GM19351 (cell line): ENCODE measurements around the gene RIMBP2.

Experiments used
- ATAC-seq: cut with Tn5 transposase; IDR thresholded peaks from one replicate; pipeline ENCODE4 v1.9.1; 2021; ENCODE audit warnings: mild to moderate bottlenecking, moderate library complexity; ENCODE audit not compliant: unreplicated experiment

RIMBP2 gene

DNA sequence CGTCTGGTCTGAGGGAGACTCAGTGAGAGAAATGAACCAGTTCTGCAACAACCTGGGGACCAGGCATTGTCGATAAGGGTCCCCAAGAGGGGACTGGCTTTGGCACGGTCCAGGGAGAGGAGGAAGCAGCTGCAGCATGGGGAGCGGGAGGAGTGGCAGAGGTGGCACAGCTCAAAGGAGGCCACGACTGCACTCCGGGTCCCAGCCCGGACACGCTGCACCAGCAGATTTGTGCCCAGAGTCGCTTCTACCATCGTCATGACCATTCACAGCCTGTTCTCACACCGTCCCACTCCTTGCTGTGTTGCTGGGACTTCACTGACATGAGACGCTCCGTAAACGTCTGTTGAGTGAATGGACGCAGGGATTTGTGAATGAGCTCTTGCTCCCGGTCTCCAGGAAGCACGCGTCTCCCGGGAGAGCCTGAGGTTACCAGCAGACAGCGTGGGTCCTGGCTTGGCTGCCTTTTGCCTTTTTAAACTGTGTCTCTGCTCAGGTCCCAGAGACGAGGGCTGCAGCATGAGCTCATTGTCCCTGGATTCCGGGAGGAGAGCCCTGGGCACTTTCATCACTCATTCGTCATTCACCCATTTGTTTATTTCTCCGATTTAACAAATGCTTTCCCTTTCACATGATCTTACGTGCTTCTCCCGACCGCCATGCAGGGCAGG, 241.4 kb downstream of the RIMBP2 start:
- no peak for ATAC-seq

DNA sequence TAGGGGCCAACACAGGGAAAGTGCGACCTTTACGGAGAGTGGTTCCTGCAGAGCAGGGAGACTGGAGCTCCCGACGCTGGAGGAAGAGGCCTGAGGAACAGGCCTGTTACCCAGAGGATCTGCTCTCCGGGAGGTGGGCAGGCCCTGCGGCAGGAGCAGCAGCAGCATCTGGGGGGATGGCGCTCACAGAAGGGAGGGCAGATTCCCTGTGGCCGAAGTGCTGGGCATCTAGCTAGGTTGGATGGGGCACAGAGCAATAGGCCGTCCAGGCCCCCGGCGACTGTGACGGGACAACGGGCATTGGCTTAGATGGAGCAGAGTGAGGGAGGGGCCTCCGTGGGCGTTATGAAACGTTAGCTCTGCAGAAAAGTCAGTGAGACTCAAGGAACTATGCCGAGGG, 242.8 kb downstream of the RIMBP2 start:
- no peak for ATAC-seq

DNA sequence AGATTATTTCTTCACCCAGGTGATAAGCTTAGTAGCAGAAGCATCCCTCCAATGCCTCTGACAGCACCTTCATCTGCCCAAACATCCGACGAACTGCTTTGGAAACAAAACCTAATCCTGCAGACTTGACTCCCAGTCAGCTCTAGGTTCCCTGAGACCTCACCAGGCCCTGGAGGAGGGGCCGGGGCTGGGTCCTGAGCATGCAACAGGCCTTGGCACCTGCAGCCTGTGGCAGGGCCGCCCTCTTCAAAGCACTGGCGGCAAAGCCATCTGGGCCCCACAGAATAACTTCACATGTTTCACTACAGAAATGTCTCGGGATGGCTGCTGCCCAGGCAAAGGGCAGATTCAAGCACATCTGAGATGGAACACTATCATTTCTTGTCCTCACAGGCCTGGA, 245.1 kb downstream of the RIMBP2 start:
- no peak for ATAC-seq

DNA sequence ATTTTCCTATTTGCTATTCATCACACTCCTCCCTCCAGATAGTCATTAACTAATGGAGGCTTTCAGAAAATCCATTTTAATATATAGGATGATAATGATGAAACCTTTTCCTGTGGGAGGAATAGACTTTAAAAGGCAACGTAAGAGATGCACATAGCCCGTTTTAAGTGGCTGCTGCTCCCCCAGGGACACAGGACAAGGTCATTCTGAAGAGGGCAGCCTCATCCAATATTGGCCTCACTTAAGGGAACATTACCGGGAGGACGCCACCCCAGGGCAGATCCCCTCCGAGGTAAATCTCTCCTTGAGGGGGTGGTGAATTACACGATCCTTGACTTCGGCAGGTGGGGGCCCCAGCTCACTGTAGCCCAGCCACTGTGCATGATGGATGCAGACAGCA, 246.5 kb downstream of the RIMBP2 start:
- no peak for ATAC-seq

DNA sequence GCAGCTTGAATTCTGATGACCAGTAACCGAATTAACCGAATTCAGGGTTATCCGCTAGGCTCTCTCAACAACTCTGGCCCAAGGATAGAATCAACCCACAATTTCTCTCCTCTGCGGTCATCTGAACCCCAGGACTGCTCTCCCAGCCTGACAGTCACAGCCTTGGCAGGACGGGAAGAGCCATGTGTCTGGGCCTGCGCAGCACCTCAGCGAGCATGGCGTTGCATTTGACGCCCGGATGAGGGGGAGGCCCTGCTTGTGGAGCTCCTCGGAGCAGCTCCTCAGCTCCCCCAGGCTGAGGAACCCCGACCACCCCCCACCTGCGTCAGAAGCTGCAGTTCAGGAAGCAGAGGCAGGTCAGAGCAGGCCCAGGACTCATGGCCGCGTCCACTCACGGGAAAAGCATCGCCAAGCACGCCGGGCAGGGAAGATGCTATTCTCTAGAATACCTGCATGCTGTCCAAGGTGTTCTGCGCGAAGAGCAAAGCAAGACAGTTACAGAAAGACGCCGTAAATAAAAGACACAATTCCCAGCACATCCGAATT, 247.3 kb downstream of the RIMBP2 start:
- ATAC-seq, result no peak

DNA sequence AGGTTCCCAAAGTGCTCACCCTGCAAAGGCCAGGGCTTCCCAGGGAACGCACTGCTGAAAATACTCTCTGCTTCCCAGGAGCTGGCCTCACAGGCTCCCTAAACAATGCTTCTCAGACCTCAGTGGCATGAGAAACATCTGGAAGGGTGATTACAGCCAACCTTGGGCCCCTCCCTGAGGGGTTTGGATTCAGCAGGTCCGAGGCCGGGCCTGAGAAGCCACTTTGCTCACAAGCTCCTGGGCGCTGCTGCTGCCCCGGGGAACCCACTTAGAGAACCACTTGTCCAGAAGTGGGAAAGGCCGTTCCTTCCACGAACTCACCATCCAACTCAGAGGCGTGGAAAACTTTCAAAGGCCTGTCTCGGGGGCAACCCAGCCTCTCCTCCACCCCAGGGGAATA, 247.9 kb downstream of the RIMBP2 start:
- ATAC-seq, result no peak

DNA sequence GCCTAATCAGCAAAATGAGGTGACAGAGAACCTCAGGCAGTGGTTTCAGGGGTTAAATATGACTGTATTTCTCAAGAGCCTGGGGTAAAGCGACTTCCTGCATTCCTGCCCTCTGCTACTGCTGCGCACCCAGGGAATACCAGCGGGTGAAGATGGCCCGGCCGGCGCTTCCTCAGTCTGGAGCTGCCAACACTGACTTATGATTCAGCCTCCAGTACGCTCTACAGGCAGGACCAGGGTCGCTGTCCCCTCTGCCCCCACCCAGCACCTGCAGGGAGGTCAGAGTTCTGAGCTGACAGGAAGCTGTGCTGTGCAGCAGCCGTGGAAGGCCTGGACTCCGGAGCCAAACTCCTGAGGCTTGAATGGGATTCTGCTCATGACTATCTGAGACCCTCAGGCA, 250.5 kb downstream of the RIMBP2 start:
- ATAC-seq, result no peak

DNA sequence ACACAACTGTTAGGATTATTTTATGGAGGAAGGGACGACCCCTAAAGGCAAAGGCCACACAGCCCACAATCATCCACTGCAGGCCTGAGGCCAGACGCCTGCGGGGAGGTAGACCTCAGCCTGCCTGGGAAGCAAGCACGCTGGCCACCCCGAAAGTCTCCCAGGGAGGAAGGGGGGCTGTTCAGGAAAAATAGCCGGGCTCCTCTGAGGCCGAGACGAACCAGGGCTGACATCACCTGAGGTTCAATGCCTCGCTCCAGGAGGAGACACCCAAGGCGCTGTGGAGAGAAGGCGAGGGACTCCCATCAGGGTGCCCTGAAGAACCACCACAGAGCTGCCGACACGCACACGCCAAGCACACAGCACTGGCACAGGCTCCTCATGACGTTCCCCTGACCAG, 251.1 kb downstream of the RIMBP2 start:
- no peak for ATAC-seq

DNA sequence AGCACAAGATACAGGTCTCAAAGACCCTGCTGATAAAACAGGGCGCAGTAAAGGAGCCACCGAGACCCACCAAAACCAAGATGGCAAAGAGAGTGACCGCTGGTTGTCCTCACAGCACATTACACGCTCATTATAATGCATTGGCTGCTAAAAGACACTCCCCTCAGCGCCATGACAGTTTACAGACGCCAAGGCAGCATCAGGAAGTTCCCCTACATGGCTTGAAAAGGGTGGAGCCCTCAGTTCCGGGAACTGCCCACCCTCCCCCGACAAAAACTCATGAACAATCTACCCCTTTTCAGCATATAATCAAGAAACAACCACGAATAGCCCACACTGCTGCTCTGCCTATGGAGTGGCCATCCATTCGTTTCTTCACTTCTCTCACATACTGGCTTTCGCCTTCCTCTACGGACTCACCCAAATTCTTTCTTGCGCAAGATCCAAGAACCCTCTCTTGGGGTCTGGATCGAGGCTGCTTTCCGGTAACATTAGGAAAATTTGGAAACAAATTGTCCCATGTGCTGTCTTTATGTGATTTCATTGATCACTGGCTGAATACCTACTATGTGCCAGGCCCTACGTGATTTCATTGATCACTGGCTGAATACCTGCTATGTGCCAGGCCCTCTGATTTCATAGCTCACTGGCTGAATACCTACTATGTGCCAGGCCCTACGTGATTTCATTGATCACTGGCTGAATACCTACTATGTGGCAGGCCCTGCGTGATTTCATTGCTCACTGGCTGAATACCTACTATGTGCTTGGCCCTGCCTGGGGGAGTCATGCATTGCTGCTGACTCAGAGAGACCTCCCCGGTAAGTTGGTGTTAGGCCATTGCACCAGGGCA, 252.1 kb downstream of the RIMBP2 start:
- no peak for ATAC-seq

DNA sequence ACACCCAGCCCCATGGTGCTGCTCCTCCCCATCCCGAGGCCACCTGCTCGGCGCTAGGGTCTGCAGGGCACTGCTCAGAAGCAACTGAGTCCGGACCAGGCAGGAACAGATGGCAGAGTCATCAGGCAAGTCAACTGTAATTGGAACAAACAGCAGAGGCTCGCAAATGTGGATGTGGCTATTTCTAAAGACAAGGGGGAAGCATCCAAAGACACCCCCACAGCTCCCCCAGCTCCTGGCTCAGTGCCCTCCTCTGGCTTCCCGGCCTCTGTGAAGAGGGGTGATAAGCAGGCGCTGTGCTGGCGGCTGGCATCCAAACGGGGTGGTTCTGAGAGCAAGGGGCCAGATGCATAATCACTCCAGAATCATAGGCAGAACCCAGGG, 252.8 kb downstream of the RIMBP2 start:
- no peak for ATAC-seq

DNA sequence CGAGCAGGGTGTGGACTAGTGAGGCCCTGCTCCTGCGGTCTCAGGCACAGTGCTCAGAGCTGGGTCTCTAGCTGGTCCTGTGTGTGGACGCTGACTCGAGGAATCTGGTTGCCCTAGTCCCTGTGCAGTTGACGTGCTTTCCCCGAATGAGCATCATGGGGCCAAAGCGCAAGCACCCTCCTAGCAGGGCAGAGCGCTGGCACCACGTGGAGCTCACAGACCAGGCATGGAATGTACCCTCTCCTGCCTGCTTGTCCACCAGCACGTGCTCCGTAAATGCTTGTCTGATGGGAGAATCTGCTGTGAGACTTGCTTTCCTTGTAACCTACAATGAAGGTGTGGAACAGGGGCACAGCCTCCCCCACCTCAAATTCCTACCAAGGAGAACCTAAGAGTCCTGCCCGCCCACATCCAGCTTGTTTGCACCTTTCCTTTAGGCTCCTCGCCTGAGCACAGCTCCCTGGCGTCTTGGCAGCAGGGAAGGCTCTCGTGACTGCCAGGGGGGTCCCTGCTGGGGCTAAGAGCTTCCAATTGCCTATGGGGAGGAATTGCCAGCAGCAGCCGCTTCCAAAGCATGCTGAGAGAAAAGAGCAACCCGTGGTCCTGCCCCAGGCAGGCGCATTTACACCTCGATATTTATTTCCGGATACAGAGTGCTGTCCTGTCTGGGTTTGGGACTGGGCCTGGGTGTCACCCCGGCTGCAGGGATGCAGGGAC, 253.4 kb downstream of the RIMBP2 start:
- no peak for ATAC-seq

DNA sequence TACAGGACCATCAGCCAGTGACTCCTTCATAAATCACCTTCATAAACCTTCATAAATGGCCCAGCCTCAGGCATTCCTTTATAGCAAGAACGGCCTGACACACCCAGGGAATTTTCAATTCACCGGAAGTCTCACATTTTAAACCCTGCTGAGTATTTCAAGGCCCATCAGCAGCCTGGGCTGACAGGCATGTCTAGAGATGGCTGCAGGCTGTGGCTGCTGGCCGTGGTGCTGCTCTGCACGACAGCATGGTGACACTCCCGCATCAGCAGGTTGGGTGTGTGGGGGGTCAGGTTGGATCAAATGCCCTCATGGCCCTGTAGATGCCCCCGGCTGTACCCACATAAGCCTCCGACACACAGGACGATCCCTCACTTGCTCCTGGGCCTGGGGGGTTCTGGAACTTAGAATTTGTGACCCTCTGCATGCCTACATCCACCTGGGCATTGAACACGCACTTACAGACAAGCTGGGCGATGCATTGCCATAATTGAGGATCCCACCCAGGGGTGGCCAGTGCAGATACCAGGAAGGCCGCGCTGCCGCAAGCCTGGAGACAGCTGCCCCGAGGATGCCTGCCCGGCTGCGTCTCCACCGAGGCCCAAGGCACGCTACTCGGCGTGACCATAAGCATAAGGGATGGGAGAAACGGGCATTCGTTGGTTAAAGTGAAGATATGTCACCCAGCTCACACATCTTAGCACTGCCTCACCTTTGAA, 254.1 kb downstream of the RIMBP2 start:
- no peak for ATAC-seq

DNA sequence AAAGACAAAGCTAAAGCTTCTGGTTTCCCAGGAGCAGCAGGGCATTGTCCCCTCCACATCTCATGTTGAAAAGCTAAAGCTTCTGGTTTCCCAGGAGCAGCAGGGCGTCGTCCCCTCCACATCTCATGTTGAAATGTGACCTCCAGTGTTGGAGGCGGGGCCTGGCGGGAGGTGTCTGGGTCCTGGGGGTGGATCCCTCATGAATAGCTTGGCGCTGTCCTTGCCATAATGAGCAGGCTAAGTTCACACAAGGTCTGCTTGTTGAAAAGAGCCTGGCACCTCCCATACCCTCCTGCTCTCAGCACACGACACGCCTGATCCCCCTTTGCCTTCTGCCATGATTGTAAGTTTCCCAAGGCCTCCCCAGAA, 254.7 kb downstream of the RIMBP2 start:
- ATAC-seq, result no peak

DNA sequence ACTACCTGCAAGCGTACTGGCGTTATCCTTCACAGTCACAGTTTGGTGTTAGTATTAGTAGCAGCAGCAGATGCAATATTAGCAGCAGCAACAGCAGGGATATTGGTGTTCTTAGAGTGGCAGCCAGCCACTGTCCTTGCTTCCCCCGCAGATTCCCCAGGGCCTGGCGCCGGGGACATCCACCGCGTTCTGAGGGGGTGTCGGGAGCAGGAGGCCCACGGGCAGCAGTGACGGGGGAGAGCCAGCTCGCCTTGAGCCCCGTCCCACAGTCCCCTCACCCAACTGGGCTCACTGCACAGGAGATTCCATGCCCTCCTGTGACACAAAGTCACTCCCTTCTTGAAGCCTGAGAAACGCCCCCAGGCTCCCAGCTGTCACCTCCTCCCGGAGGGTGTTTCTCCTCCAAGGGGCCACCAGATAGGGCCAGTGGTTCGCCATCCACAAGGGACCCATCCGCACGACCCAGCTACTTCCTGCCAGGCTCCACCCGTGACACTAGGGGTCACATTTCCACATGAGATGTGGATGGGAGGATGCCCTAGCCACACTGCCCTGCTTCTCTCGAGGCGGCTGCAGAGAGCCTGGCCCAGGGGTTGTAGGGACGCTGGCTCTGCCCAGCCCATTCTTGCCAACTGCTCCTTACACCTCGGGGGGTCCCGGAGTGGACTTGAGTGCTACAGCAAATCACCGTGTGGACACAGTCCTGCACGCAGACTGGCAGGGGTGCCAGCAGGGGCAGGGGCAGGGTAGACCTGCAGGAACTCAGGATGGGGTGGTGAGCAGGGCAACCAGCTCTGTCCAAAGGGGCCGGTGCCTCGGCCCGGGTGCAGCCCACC, 255.3 kb downstream of the RIMBP2 start:
- ATAC-seq, result no peak

DNA sequence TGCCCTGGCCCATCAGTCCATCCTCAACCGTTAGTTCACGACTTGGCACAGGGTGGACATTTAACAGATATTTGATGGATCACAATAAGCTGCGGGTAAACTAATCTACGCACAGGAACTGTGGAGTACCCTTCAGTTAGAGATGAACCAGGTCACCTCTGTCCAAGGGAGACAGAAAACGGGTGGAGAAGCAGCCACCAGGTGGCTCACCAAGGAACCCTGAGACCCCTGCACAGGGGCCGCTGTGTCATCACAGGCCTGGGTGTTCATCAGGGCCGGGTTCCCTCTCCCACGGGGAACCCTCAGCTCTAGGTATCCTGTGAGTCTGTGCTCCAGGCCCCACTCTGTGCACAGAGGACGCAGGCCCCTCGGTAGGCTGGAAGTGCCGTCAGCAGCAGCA, 256.2 kb downstream of the RIMBP2 start:
- ATAC-seq, result no peak

DNA sequence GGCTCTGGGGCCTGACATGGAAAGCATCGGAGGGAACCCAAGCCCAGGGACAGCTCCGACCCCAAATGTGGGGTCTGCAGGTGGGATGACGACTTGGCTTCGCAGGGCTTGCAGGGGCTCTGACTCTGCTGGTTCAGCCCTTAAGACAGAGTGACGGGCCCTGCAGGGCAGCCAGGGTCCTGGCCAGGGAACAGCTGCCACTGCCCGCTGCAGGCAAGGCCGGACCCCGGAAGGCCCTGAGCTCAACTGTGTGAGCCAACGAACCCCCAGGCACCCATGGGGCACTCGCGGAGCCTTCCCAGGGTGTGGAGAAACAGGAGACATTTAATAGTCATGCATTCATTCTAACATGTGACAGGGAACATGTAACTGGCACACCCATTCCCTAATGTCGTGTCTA, 257.8 kb downstream of the RIMBP2 start:
- ATAC-seq, result no peak

DNA sequence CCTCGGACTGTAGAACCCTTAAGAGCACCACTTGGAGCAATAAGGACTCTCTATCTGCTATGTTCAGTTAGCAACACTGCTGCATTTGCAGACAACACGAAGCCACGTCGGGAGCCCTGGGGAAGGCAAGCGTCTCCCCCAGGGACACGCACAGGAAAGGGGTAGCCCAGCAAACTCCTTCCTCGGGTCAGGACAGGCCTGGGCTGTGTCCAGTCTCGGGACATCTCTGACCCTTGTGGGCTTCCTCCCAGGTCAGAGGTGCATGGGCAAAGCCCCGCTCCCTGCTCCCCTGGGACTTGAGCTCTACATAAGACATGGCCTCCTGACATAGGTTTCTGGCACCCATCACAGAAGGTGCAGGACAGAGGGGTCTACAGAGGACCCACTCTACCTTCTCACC, 258.9 kb downstream of the RIMBP2 start:
- ATAC-seq, result no peak

DNA sequence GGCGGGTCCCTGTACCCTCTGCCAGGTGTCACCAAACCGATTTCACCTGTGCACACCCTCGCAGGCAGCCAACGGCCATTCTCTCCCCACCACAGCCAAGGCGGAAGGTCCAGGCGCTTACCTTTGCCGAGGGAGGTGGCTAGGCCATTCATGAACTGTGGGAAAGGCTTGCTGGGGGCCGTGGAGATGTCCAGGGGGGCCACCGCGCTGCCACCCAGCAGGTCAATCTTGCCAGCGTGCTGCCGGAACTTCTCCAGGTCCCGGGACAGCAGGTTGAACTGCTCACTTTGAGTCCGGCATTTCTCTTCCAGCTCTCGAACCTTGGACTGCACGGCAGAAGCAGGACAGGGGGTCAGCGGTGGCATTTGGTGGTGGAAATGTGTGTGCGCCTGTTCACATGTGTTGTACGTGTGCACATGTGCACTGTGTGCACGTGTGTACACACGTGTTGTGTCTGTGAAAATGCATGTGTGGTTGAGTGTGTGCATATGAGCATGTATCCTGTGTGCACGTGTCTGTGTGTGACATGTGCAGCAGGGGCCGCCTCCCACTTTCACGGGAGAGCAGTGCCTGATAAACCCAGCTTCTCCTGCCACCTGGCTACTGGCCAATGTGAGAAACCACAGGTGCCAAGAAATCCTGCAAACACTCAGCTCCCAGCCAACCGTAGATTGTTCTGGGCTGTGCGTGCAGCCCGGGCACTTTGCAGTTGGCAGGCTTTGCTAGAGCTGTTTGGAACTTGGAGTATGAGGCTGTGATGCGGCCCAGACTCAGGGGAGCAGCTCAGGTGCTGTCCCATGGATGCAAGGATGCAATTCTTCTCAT, 259.5 kb downstream of the RIMBP2 start:
- ATAC-seq, result no peak

DNA sequence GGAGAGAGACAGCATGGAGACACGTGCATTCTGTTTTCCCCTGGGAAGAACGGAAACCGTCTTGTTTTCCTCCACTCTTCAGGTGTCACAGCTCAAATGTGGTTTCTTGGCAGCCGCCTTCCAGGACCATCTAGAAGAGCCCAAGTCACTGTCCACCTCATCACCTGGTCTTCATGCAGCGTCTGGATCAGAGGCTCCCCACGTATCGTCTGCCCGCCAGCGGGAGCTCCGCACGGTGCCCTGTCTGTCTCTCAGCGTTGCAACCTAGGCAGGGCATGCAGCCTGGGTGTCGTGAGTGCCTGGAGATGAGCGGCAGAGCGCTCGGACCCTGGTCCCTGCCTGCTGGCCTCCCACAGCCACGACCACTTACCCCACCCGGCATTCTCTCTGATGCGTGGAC, 260.9 kb downstream of the RIMBP2 start:
- ATAC-seq, result no peak
